HepG2 (cell line): ENCODE measurements around the gene SNF8. TPM values are rescaled to one million over a fixed set of nuclear protein-coding genes. Genes with fewer than 3 reads are reported as not detected.

Source experiments
- BORCS8-MEF2B ChIP-seq: sonication (generic); formaldehyde crosslinking; IDR thresholded peaks from 2 replicates; pipeline ENCODE4 v1.8.0; 2022; ENCODE audit warnings: mild to moderate bottlenecking, missing genetic modification reagents
- ELF4 ChIP-seq: sonication (generic); formaldehyde crosslinking; IDR thresholded peaks from 2 replicates; pipeline ENCODE4 v1.5.0; 2020; ENCODE audit warnings: missing genetic modification reagents, mild to moderate bottlenecking, moderate library complexity, borderline replicate concordance
- FOXK2 ChIP-seq: fragments of 450-650 bp; IDR thresholded peaks from 2 replicates; pipeline ENCODE4 v1.6.1; 2016
- GFI1 ChIP-seq: sonication (generic); formaldehyde crosslinking; IDR thresholded peaks from 2 replicates; pipeline ENCODE4 v1.5.0; 2020; ENCODE audit warnings: missing genetic modification reagents, mild to moderate bottlenecking, borderline replicate concordance
- HMGA1 ChIP-seq: sonication (generic); formaldehyde crosslinking; conservative IDR thresholded peaks from 2 replicates; pipeline ENCODE4 v1.4.0; 2020; ENCODE audit warnings: missing genetic modification reagents
- HNRNPK ChIP-seq: fragments of 200-400 bp; formaldehyde crosslinking; IDR thresholded peaks from 2 replicates; pipeline ENCODE4 v1.6.1; 2018; ENCODE audit warnings: low read length, low read depth, moderate library complexity, mild to moderate bottlenecking; ENCODE audit not compliant: poor library complexity, severe bottlenecking
- KDM4B ChIP-seq: sonication (generic); formaldehyde crosslinking; IDR thresholded peaks from 2 replicates; pipeline ENCODE4 v1.4.0; 2020; ENCODE audit warnings: missing genetic modification reagents
- MXD4 ChIP-seq: IDR thresholded peaks from 2 replicates; pipeline ENCODE4 v1.6.1; 2016; ENCODE audit warnings: mild to moderate bottlenecking, missing biosample characterization, missing genetic modification reagents
- NR2F1 ChIP-seq, 2 experiments: fragments of 450-650 bp in 1 of 2; formaldehyde crosslinking in 1 of 2; IDR thresholded peaks; 2 replicates each; pipeline versions ENCODE4 v1.5.0 to v1.6.1; 2016 to 2020; ENCODE audit warnings: mild to moderate bottlenecking in 1 of 2, missing compliant biosample characterization in 1 of 2, missing genetic modification reagents in 1 of 2, moderate library complexity in 1 of 2
- SMC3 ChIP-seq: IDR thresholded peaks from 2 replicates; pipeline ENCODE4 v1.6.1; 2011; ENCODE audit warnings: low read length, improper control_type of control experiment
- STAG1 ChIP-seq: sonication (generic); formaldehyde crosslinking; IDR thresholded peaks from 2 replicates; pipeline ENCODE4 v1.4.0; 2020; ENCODE audit warnings: missing genetic modification reagents
- ZEB1 ChIP-seq: IDR thresholded peaks from 2 replicates; pipeline ENCODE4 v1.6.1; 2012; ENCODE audit warnings: mild to moderate bottlenecking, low read depth, inconsistent platforms; ENCODE audit not compliant: insufficient replicate concordance
- ZFAT ChIP-seq: sonication (generic); formaldehyde crosslinking; conservative IDR thresholded peaks from 2 replicates; pipeline ENCODE4 v1.8.1; 2023; ENCODE audit warnings: missing genetic modification reagents, inconsistent platforms
- ZFX ChIP-seq: sonication (generic); formaldehyde crosslinking; IDR thresholded peaks from 2 replicates; pipeline ENCODE4 v1.4.0; 2020; ENCODE audit warnings: mild to moderate bottlenecking, low read depth, missing genetic modification reagents, moderate library complexity
- ZNF10 ChIP-seq: sonication (generic); formaldehyde crosslinking; IDR thresholded peaks from 2 replicates; pipeline ENCODE4 v1.4.0; 2020; ENCODE audit warnings: mild to moderate bottlenecking, low read depth, missing genetic modification reagents, borderline replicate concordance
- ZNF136 ChIP-seq: sonication (generic); formaldehyde crosslinking; IDR thresholded peaks from 2 replicates; pipeline ENCODE4 v1.8.1; 2022; ENCODE audit warnings: low read depth, mild to moderate bottlenecking, moderate library complexity, missing genetic modification reagents
- ZNF3 ChIP-seq: IDR thresholded peaks from 2 replicates; pipeline ENCODE4 v1.7.0; 2017; ENCODE audit warnings: inconsistent platforms
- polyA plus RNA-seq, 8 experiments: library from polyadenylated mRNA; depleted of rRNA in 3 of 8; stranded (reverse) in 7 of 8; unstranded in 1 of 8; fragments of >200 nt; fragmentation: Illumina TruSeq in 4 of 8; extraction: Trizol in 4 of 8; gene quantifications; 2 replicates each; pipeline versions ENCODE4 v1.2.1 to v1.2.3, GENCODE V29; 2011 to 2016; ENCODE audit warnings: low read depth in 4 of 8, missing spikeins in 1 of 8, mixed read lengths in 1 of 8; ENCODE audit not compliant: insufficient read depth in 1 of 8
- total RNA-seq, 5 experiments: library from RNA; depleted of rRNA; stranded (reverse); fragments of >200 nt; fragmentation: Illumina TruSeq; extraction: Trizol; gene quantifications; 2 replicates each; pipeline ENCODE4 v1.2.3, GENCODE V29; 2016; ENCODE audit warnings: low read depth in 1 of 5
- TF ChIP-seq, protein P1 (sequence below): sonication (generic); formaldehyde crosslinking; IDR thresholded peaks from 2 replicates; pipeline ENCODE4 v1.4.0; 2020; ENCODE audit warnings: missing genetic modification reagents
- TF ChIP-seq, protein P2 (sequence below): sonication (generic); formaldehyde crosslinking; IDR thresholded peaks from 2 replicates; pipeline ENCODE4 v1.4.0; 2020; ENCODE audit warnings: missing genetic modification reagents
- TF ChIP-seq, protein P3 (sequence below): sonication (generic); formaldehyde crosslinking; IDR thresholded peaks from 2 replicates; pipeline ENCODE4 v1.4.0; 2020; ENCODE audit warnings: mild to moderate bottlenecking, missing genetic modification reagents, borderline replicate concordance
- TF ChIP-seq, protein P4 (sequence below): sonication (generic); formaldehyde crosslinking; IDR thresholded peaks from 2 replicates; pipeline ENCODE4 v1.5.1; 2020; ENCODE audit warnings: mild to moderate bottlenecking, missing genetic modification reagents, moderate library complexity
- TF ChIP-seq, protein P5 (sequence below): IDR thresholded peaks from 2 replicates; pipeline ENCODE4 v1.6.1; 2018; ENCODE audit warnings: missing genetic modification reagents, mild to moderate bottlenecking, missing compliant biosample characterization

Gene SNF8
- total and polyA plus RNA-seq, 2 of the 13 experiments (the other 11 are each of a cell fraction or from before 2014, with no cell fraction given) = 114 to 153 TPM

DNA sequence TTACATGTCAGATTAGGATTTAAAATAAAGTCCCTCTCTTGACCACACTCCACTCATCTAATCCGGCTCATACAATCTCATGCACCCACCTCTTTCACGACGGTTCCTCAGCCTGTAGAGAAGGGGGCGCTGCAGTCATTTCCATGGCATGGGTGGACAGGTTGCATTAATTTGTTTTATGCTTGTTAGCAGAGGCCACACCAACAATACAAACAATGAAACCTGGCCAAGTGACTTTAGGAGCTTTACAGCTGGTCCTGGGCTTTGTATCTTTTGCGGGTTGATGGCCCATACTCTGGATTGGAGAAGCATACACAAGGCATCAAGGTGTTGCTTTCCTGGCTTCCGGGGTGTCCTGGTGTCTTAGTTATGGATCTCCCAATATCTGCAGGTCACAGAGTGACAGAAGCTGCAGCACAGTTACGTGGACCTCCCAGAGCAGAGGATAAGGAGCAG is 9.7 kb upstream of the SNF8 start (continued):
- TF ChIP-seq NR2F1 (CRISPR knock-in tag; IDR thresholded peaks at IDR 0.05) (peak in 1 of 2 experiments; percentile 51; a peak in 1 of 4 replicates), BORCS8-MEF2B (0 out of 2 replicates have a peak, but pooled peaks have one; percentile 14), FOXK2 (no peak), HMGA1 (no peak), ELF4 (CRISPR knock-in tag) (0 out of 2 replicates have a peak, but pooled peaks have one; percentile 33), ZEB1 (peak; percentile 33), ZFX (peak; percentile 34; the same call in 1 of the 2 replicates), ZNF136 (no peak), SMC3 (peak; percentile 100), ZFAT (CRISPR knock-in tag) (no peak), KDM4B (CRISPR knock-in tag) (peak; percentile 73; the same call in 1 of the 2 replicates), ZNF10 (CRISPR knock-in tag) (no peak), MXD4 (CRISPR knock-in tag) (0 out of 2 replicates have a peak, but pooled peaks have one; percentile 34), ZNF3 (CRISPR knock-in tag) (0 out of 2 replicates have a peak, but pooled peaks have one; percentile 41), HNRNPK (no peak), STAG1 (CRISPR knock-in tag) (peak; percentile 97), GFI1 (0 out of 2 replicates have a peak, but pooled peaks have one; percentile 38)
- TF ChIP-seq, protein P1, sequence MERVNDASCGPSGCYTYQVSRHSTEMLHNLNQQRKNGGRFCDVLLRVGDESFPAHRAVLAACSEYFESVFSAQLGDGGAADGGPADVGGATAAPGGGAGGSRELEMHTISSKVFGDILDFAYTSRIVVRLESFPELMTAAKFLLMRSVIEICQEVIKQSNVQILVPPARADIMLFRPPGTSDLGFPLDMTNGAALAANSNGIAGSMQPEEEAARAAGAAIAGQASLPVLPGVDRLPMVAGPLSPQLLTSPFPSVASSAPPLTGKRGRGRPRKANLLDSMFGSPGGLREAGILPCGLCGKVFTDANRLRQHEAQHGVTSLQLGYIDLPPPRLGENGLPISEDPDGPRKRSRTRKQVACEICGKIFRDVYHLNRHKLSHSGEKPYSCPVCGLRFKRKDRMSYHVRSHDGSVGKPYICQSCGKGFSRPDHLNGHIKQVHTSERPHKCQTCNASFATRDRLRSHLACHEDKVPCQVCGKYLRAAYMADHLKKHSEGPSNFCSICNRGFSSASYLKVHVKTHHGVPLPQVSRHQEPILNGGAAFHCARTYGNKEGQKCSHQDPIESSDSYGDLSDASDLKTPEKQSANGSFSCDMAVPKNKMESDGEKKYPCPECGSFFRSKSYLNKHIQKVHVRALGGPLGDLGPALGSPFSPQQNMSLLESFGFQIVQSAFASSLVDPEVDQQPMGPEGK (CRISPR knock-in tag) = peak; percentile 57
- TF ChIP-seq, protein P2, sequence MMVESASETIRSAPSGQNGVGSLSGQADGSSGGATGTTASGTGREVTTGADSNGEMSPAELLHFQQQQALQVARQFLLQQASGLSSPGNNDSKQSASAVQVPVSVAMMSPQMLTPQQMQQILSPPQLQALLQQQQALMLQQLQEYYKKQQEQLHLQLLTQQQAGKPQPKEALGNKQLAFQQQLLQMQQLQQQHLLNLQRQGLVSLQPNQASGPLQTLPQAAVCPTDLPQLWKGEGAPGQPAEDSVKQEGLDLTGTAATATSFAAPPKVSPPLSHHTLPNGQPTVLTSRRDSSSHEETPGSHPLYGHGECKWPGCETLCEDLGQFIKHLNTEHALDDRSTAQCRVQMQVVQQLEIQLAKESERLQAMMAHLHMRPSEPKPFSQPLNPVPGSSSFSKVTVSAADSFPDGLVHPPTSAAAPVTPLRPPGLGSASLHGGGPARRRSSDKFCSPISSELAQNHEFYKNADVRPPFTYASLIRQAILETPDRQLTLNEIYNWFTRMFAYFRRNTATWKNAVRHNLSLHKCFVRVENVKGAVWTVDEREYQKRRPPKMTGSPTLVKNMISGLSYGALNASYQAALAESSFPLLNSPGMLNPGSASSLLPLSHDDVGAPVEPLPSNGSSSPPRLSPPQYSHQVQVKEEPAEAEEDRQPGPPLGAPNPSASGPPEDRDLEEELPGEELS (CRISPR knock-in tag) = peak; percentile 58
- TF ChIP-seq, protein P3, sequence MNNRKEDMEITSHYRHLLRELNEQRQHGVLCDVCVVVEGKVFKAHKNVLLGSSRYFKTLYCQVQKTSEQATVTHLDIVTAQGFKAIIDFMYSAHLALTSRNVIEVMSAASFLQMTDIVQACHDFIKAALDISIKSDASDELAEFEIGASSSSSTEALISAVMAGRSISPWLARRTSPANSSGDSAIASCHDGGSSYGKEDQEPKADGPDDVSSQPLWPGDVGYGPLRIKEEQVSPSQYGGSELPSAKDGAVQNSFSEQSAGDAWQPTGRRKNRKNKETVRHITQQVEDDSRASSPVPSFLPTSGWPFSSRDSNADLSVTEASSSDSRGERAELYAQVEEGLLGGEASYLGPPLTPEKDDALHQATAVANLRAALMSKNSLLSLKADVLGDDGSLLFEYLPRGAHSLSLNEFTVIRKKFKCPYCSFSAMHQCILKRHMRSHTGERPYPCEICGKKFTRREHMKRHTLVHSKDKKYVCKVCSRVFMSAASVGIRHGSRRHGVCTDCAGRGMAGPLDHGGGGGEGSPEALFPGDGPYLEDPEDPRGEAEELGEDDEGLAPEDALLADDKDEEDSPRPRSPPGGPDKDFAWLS (CRISPR knock-in tag) = no peak
- TF ChIP-seq, protein P4, sequence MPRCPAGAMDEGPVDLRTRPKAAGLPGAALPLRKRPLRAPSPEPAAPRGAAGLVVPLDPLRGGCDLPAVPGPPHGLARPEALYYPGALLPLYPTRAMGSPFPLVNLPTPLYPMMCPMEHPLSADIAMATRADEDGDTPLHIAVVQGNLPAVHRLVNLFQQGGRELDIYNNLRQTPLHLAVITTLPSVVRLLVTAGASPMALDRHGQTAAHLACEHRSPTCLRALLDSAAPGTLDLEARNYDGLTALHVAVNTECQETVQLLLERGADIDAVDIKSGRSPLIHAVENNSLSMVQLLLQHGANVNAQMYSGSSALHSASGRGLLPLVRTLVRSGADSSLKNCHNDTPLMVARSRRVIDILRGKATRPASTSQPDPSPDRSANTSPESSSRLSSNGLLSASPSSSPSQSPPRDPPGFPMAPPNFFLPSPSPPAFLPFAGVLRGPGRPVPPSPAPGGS (CRISPR knock-in tag) = 0 out of 2 replicates have a peak, but pooled peaks have one; percentile 69
- TF ChIP-seq, protein P5, sequence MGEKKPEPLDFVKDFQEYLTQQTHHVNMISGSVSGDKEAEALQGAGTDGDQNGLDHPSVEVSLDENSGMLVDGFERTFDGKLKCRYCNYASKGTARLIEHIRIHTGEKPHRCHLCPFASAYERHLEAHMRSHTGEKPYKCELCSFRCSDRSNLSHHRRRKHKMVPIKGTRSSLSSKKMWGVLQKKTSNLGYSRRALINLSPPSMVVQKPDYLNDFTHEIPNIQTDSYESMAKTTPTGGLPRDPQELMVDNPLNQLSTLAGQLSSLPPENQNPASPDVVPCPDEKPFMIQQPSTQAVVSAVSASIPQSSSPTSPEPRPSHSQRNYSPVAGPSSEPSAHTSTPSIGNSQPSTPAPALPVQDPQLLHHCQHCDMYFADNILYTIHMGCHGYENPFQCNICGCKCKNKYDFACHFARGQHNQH (CRISPR knock-in tag) = peak; percentile 63; the same call in 1 of the 2 replicates
